Peyer's patch (tissue), 4 donors: ENCODE measurements around the gene S100A6.

ENCODE experiments used
- CTCF ChIP-seq, 6 experiments: fragments of 450-650 bp in 4 of 6; fragments of 200-600 bp in 2 of 6; sonication (generic) in 1 of 6; IDR thresholded peaks; one replicate each; pipeline ENCODE4 v1.5.1; 2017 to 2019; ENCODE audit warnings: antibody characterized with exemption in 6 of 6, mild to moderate bottlenecking in 3 of 6, moderate library complexity in 1 of 6
- POLR2A ChIP-seq, 2 donors: fragments of 450-650 bp; IDR thresholded peaks; one replicate each; pipeline ENCODE4 v1.5.1; 2017; ENCODE audit warnings: antibody characterized with exemption in 2 of 2, mild to moderate bottlenecking in 2 of 2, moderate library complexity in 2 of 2

GRCh38 chr1:153507926-153508583, 27.7 kb downstream of the S100A6 start:
- TF ChIP-seq CTCF (IDR thresholded peaks at IDR 0.05) (no peak), POLR2A (IDR thresholded peaks at IDR 0.05) (no peak)
